NOMO-1 treated with DMSO at 0.1 percent for 48 hours (cell line): ENCODE results near the gene DIP2C.
"Not testable (repeated sequence)": the region's sequence is repeated elsewhere in the genome, so short reads cannot be mapped to it uniquely, and the experiment has no call there.

Experiments
- DNase-seq: peaks from one replicate; lab custom pipeline; 2025; ENCODE audit not compliant: unreplicated experiment; lab: John Stamatoyannopoulos, UW

DIP2C gene

DNA sequence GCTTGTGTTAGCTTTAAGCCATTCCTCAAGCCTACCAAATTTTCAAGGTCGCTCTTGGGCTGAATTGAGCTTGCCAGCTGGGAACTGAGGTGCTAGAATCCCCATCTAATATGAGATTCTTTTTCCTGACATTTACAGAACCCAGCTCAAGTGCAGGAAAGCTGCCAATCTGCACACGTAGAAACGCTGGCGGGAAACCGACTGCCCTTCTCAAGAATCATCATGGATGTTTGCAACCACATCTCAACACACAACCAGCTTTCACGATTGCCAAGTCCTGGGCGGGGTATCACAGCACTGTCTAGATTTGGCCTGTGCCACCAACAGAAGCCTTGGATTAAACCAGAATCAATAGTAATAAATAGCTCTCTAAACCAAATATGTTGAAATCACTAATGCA, 203.7 kb downstream of the DIP2C start:
- no peak for DNase-seq

GRCh38 chr10:484925-485661, 204.4 kb downstream of the DIP2C start:
- DNase-seq = no peak

- no peak for DNase-seq
Measured at GRCh38 chr10:484441-484924, 205.0 kb downstream of the DIP2C start.

DNA sequence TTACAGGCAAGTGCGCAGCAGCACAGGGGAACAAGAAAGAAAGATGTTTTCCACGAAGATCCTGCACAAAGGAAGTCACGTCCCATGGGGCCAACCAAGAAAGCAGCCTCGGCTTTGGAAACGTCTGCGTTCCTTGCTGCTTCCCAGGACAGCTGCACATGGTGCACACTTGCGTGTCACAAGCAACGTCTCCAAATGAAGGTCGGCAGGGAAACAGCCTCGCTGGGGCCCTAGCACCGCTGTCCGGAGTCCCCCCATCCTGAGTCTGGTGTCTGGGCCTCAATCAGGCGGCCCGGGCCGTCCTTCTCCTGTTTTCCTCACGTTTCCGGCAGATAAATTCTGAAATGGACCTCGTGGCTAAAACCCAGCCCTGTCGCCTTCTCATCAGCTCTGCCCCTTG, 206.2 kb downstream of the DIP2C start:
- DNase-seq = no peak

- DNase-seq = no peak
Measured at GRCh38 chr10:482848-483247, 206.6 kb downstream of the DIP2C start.

GRCh38 chr10:482051-482501, 207.4 kb downstream of the DIP2C start:
- no peak for DNase-seq

- DNase-seq = no peak
Measured at GRCh38 chr10:481628-482027, 207.8 kb downstream of the DIP2C start.

DNA sequence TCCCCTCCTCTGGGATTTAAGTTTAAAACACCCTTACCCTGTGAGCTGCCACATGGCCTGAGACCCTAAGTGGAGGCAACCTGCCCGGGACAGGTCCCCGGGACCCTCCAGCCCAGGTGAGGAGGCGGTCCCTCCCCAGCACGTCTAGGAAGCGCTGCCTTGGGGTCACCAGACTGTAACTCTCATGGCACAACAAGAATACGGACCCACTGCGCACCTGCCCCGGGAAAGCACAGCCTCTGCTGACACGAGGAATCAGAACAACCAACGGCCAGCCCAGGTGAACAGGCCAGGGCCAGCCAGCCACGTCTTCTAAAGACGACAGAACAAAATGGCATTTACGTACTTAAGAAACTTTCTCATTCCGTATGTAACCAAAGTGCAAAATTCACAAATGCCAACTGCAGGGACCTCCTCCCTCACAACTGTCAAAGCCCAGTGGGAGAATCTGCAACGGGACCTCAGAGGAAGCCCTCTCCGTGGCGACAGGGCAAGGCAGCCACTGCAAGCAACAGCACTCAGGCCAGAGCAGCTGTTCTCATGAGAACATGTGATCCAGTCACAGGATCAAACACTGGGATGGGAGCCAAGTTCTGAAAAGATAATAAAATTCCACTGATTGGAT, 208.4 kb downstream of the DIP2C start:
- DNase-seq = no peak

GRCh38 chr10:480498-480927, 209.0 kb downstream of the DIP2C start:
- DNase-seq = no peak

DNA sequence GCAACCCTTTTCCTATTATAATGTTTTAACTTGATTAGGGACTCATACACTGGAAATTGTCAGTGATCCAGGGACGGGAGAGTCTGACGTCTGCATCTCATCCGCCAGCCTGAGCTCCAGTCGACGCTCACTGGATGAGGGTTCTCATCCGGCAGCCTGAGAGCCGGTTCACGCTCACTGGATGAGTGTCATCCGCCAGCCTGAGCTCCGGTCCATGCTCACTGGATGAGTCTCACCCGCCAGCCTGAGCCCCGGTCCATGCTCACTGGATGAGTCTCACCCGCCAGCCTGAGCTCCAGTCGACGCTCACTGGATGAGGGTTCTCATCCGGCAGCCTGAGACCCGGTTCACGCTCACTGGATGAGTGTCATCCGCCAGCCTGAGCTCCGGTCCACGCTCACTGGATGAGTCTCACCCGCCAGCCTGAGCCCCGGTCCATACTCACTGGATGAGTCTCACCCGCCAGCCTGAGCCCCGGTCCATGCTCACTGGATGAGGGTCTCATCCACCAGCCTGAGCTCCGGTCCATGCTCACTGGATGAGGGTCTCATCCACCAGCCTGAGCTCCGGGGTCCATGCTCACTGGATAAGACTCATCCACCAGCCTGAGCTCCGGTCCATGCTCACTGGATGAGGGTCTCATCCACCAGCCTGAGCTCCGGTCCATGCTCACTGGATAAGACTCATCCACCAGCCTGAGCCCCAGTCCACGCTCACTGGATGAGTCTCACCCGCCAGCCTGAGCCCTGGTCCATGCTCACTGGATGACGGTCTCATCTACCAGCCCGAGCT, 209.6 kb downstream of the DIP2C start:
- DNase-seq = not testable (repeated sequence)

DNA sequence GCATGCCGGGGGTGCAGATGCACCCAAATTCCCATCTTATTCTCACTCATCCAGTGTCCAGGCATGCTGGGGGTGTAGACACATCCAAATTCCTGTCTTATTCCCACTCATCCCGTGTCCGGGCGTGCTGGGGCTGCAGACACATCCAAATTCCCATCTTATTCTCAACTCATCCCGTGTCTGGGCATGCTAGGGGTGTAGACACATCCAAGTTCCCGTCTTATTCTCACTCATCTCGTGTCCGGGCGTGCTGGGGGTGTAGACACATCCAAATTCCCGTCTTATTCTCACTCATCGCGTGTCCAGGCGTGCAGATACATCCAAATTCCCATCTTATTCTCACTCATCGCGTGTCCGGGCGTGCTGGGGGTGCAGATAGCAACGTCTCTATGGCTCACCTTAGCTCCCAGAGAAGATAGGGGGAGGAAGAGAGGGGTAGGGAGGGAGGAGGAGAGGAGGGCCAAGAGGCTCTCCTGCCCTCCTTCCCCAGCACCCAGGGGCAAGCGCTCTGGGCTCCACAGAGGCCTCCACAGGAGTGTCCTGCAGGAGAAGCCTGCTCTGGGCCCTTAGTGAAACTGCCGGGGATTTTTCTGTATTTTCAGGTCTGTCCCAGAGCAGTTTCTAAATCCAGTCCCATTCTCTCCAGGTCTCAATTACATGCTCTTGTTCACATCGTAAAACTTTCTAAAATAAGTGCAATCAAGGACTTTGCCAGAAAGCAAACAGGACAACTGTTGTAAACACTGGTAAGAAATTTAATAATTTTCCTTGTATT, 210.8 kb downstream of the DIP2C start:
- DNase-seq = no peak

GRCh38 chr10:477620-478019, 211.8 kb downstream of the DIP2C start:
- no peak for DNase-seq

- DNase-seq = no peak
Measured at GRCh38 chr10:476455-476780, 213.1 kb downstream of the DIP2C start.

DNA sequence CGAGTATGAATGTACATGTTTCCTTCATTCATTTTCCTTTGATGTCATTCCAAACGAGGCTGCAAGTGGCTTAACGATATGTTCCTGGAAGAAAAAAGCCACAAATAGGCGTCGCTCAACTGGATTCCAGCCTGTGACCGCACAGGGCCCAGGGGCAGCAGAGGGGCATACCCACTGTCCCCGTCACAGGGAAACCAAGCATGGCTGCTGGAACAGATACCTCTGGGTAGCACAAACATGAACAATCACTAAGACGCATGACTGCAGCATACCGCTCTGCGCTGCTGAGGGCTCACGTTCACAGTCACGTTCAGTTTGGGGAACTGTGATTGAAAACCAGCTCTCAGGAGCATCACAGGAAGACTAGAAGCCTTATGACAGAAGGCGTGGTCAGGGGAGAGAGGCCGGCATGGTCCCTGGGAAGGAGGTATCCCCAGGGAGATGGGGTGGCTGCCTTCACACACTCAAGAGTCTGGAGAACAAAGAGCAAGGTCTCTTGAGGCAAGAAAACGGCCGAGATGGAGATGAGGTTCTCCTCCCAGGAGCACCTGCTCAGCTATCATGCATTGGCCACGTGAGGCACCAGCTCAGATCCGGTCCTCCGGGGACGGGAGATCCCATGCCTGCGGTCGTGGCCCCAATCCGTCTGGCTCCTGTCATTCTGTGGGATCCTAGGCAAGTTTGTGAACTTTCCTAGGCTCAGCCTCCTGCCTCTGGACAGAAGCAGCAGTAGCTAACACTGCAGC, 213.6 kb downstream of the DIP2C start:
- DNase-seq = no peak

DNA sequence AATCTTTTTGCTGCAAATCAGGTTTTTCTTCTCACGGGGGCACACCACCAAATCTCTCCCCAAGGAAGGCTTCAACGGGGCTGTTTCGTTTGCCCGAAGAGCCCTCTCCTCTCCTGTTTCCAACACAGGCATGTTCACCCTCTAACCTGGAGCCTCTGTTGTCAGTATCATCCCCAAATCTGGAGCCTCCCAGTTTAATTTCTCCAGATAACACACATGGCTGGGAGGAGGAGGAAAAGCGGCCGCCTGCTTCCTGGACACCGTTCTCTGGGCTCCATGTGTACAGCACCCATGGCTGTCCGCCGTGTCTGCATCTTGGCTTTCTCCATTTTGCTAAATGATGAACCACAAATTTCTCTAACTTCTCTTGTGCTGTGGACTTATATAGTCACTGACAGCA, 214.5 kb downstream of the DIP2C start:
- no peak for DNase-seq

DNA sequence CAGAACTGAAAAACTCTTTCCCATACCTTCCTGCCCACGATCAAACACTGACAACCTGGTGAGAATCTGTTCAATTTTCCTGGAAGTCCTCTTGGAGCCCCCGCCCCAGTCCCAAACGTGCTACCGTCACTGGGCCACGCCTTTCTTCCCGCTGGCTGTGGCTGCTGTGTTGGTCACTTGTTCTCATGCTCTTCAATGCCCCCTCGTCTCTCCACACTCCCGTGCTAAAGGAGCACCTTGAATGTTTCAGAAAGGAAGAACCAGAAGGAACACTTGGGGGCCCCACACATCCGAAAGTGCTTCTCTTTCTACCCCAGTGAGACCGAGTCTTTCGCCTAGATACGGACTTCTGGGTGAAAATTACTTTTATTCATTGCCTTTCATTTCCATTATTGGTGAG, 215.1 kb downstream of the DIP2C start:
- no peak for DNase-seq

- DNase-seq = no peak
Measured at GRCh38 chr10:472241-472910, 217.1 kb downstream of the DIP2C start.

DNA sequence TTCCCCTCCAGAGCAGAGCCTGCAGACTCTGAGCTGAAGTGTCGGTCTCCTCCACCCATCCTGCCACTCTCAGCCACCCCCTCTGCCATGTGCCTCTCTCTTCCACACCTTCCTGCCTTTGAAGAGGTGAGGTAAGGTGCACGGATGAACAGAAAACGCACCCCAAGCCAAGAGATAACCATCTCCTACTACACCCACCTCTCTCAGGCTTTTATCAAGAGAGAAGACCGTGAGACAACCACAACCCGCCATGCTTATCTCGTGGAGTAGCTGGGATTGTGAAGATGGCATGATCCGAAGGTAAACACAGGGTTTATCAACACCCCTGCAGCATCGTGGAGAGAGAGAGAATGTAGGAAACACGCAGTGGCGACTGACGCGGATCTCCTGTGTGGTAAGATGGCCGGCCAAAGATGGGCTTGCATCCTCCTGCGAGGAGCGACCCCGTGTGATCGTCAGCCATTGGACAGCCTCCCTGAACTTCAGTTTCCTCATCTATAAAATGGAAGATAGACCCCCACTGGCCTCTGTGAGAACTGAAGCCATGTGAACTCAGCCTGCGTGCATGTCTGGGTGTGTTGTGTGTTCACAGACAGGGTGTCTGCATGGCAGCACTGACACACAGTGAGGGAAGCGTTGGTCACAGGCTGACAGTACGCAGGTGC, 219.0 kb downstream of the DIP2C start:
- no peak for DNase-seq

DNA sequence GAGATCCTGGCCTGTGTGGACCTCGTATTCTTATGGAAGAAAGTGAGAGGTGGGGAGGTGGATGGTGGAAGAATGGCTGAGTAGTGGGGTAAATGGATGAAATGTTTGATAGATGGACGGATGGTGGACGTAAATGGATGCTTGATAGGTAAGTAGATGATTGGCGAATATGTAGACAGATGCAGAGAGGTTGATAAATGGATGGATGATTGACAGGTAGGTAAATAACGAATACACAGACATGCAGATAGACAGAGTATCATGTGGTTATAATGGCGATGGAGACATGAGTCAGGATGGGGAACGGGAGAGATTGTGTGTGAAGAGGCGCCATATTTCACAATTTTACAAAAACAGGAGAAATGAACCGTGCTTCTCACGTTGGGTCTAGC, 219.5 kb downstream of the DIP2C start:
- no peak for DNase-seq
